ENCODE data around the gene ADGRB2.

GRCh38 chr1:31717341-31717740, 46.8 kb downstream of the ADGRB2 start:
- TF ChIP-seq ZSCAN18 (tag by site-specific recombination; IDR thresholded peaks at IDR 0.05) (no peak), PATZ1 (tag by site-specific recombination; IDR thresholded peaks at IDR 0.05) (no peak), CTCF (tag by site-specific recombination; IDR thresholded peaks at IDR 0.05) (no peak), REST (tag by site-specific recombination; IDR thresholded peaks at IDR 0.05) (no peak)
